Activated naive CD4-positive, alpha-beta T cell treated with anti-CD3 and anti-CD28 coated beads, Interleukin-2, amount 10 ng/mL, durations not matched to agents 7 days and 5 days (primary cell): ENCODE results near the gene CDH4.

Experiments
- CTCF ChIA-PET: fragments of 350-600 bp; sonication (Branson Sonifier 250); formaldehyde crosslinking; loops from one replicate; lab custom pipeline; 2021; ENCODE audit warnings: antibody characterized with exemption; lab: Charles Lee
- DNase-seq: peaks from one replicate; pipeline ENCODE4 v3.0.0-alpha.2; 2020
- H3K27ac Mint-ChIP-seq: one replicate; pipeline ENCODE4 v1.8.0; 2021; ENCODE audit warnings: mild to moderate bottlenecking, moderate library complexity, mixed read lengths
- H3K27me3 Mint-ChIP-seq: one replicate; pipeline ENCODE4 v1.8.0; 2021; ENCODE audit warnings: mild to moderate bottlenecking, mixed read lengths
- H3K36me3 Mint-ChIP-seq: one replicate; pipeline ENCODE4 v1.8.0; 2021; ENCODE audit warnings: mixed read lengths
- H3K4me1 Mint-ChIP-seq: one replicate; pipeline ENCODE4 v1.8.0; 2021; ENCODE audit warnings: mixed read lengths
- H3K4me3 Mint-ChIP-seq: one replicate; pipeline ENCODE4 v1.8.0; 2021; ENCODE audit warnings: mild to moderate bottlenecking, moderate library complexity, mixed read lengths
- H3K9me3 Mint-ChIP-seq: one replicate; pipeline ENCODE4 v1.8.0; 2021; ENCODE audit warnings: mixed read lengths

Gene CDH4

DNA sequence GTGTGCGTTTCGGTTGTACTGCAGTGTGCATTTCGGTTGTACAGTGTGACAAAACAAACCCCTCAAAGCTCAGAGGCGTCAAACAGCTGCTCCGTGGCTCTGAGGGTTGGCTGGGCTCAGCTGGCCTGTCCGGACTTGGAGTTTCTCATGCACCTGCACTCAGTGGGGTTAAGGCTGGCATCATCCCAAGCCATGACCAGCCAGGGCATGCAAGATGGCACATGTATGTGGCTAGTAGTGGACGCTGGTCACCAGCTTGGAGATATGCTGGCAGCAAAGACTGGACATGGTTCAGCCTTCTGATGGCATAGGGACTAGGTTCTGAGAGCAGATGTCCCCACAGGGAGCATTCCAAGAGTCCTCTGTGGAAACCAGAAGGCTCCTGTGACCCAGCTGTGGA is 187.2 kb downstream of the CDH4 start:
- no peaks in the 10 kb centered on the region for H3K4me1 Mint-ChIP-seq

DNA sequence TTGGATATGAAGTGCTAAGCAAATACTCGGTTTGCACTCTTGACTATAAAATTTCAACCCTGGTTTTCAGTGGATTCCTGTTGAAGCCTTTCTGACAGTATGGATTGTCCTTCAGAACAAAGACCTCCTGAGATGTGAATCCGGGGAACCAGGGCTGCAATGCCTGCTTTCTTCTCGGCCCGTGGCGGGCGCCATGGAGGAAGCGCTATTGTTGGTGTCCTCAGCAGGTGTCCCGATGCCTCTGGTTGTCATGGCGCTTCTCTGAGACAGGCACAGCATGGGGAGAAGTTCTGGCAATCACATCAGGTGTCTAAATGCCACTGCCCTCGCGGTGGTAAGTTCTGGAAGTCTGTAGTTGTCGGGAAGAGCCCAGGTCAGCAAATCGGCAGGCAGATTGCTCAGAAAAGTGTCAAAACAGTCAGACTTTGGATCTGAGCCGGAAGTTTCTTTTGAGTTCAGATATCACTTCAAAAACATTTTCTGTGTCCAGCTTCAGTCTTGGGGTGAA is 188.5 kb downstream of the CDH4 start:
- Mint-ChIP-seq H3K4me1 (no peaks in the 10 kb centered on the region), H3K27me3 (no peaks in the 10 kb centered on the region), H3K4me3 (no peak overlapping the region), H3K27ac (no peak overlapping the region), H3K9me3 (peaks cover 4% of the 10 kb centered on the region), H3K36me3 (no peaks in the 10 kb centered on the region)
- DNase-seq = no peak
- CTCF ChIA-PET = no interaction called here

More for the DNA sequence above, 187.2 kb downstream of the CDH4 start:
- CTCF ChIA-PET = no interaction called here
- H3K9me3 Mint-ChIP-seq = peaks cover 4% of the 10 kb centered on the region
- no peak overlapping the region for H3K27ac Mint-ChIP-seq
- H3K27me3 Mint-ChIP-seq = no peaks in the 10 kb centered on the region
- no peak for DNase-seq
- H3K36me3 Mint-ChIP-seq = no peaks in the 10 kb centered on the region
- H3K4me3 Mint-ChIP-seq = no peak overlapping the region

DNA sequence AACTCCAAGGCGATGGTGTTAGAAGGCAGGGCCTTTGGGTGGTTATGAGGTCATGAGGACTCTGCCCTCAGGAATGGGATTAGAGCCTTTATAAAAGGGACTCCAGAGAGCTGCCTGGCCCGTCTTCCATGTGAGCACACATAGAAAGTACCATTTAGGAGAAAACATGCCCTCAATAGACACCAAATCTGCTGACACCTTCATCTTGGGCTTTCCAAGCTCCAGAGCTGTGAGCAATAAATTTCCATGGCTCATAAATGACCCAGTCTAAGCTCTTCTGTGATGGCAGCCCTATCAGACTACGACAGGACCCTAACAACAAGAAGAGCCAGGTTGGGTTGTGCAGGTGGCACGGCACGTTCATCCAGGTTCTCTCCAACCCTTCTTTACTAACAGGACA is 189.5 kb downstream of the CDH4 start:
- Mint-ChIP-seq H3K27me3 (no peaks in the 10 kb centered on the region), H3K4me3 (no peak overlapping the region), H3K4me1 (no peaks in the 10 kb centered on the region), H3K36me3 (no peaks in the 10 kb centered on the region), H3K27ac (no peak overlapping the region), H3K9me3 (peaks cover 1% of the 10 kb centered on the region)
- CTCF ChIA-PET = no interaction called here
- no peak for DNase-seq

DNA sequence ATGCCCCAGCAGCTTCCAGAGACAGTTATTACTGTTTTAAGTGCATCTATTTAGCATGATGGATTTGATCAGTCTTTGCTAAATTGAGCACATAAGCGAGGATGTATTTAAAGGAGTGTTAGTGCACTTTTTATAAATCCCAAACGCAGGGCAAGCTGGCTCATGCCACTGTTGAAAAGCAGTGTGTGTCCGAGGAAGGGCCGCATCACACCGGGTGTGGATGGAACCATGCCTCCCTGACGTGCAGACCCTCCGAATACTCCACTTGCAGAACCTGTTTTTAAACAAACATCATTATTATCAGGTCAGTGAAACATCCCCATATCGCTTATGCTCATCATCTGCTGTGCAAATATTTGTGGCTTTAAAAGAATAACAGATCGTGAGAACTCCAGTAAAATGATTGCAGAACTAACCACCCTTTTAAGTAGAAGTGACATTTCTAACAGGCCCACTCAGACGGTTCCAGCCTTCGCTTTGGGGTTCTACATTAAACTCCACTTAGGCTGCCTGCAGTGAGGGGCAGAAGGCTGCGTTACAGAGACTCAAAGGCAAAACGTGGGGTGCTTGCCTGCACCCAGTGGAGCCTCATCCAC is 190.1 kb downstream of the CDH4 start:
- Mint-ChIP-seq H3K36me3 (no peaks in the 10 kb centered on the region), H3K9me3 (peaks cover 1% of the 10 kb centered on the region), H3K4me1 (no peaks in the 10 kb centered on the region), H3K4me3 (no peak overlapping the region), H3K27me3 (no peaks in the 10 kb centered on the region), H3K27ac (no peak overlapping the region)
- no peak for DNase-seq
- CTCF ChIA-PET = no interaction called here

DNA sequence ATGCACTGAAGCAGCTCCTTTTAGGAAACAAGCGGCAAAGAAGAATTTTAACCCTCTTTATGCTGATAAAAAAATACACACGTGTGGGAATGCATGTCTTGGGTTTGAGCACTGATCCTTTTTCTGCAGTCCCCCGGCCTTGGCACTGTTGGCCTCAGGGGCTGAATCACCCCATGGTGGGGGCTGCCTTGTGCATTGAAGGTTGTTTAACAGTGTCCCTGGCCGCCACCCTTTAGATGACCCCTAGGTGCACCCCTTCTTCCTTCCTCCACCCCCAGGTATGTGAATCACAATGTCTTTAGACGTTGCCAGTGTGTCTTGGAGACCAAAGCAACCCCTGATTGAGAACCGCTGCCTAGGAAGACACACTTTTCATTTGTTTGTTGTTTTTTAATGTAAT is 190.7 kb downstream of the CDH4 start:
- peaks cover 1% of the 10 kb centered on the region for H3K9me3 Mint-ChIP-seq
- no peaks in the 10 kb centered on the region for H3K4me1 Mint-ChIP-seq
- H3K4me3 Mint-ChIP-seq = no peak overlapping the region
- no peak overlapping the region for H3K27ac Mint-ChIP-seq
- H3K36me3 Mint-ChIP-seq = no peaks in the 10 kb centered on the region
- no peaks in the 10 kb centered on the region for H3K27me3 Mint-ChIP-seq
- DNase-seq = no peak
- CTCF ChIA-PET = no interaction called here

DNA sequence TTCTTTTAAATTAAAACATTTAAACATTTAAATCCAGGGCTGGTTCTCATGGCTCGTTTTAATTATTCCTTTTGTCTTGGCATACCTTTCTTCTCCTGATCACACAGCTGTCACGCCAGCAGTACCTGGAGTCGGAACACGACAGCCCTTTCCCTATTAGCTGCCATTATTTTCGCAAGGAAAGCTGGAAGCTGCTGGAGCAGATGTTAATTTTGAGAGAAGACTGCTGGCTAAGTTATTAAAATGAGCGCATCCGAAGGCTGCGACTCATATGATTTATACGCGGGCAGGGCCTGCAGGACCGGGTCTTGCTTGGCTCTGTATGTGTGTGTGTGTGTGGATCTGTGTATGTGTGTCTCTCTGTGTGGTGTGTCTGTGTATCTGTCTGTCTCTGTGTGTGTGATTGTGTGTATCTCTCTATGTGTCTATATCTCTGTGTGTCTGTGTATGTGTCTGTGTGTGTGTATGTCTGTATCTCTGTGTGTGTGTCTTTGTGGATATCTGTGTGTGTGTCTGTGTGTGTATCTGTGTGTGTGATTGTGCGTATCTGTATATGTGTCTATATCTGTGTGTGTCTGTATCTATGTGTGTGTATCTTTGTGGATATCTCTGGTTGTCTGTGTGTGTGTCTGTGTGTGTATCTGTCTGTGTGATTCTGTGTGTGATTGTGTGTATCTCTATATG is 191.5 kb downstream of the CDH4 start:
- Mint-ChIP-seq H3K27me3 (no peaks in the 10 kb centered on the region), H3K4me3 (no peak overlapping the region), H3K4me1 (no peaks in the 10 kb centered on the region), H3K27ac (no peak overlapping the region), H3K36me3 (no peaks in the 10 kb centered on the region), H3K9me3 (peaks cover 1% of the 10 kb centered on the region)
- CTCF ChIA-PET = no interaction called here
- no peak for DNase-seq

DNA sequence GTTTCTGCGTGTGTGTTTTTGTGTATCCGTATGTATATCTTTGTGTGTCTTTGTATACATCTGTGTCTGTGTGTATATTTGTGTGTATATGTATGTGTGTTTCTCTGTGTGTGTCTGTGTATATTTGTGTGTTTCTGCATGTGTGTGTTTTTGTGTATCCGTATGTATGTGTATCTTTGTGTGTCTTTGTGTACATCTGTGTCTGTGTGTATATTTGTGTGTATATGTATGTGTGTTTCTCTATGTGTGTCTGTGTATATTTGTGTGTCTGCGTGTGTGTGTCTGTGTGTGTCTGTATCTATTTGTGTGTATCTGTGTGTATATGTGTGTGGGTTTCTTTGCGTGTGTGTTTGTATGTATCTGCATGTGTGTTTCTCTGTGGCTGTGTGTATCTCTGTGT is 192.6 kb downstream of the CDH4 start:
- Mint-ChIP-seq H3K9me3 (peaks cover 3% of the 10 kb centered on the region), H3K27me3 (no peaks in the 10 kb centered on the region), H3K4me3 (no peak overlapping the region), H3K36me3 (no peaks in the 10 kb centered on the region), H3K4me1 (no peaks in the 10 kb centered on the region), H3K27ac (no peak overlapping the region)
- no peak for DNase-seq
- CTCF ChIA-PET = no interaction called here

DNA sequence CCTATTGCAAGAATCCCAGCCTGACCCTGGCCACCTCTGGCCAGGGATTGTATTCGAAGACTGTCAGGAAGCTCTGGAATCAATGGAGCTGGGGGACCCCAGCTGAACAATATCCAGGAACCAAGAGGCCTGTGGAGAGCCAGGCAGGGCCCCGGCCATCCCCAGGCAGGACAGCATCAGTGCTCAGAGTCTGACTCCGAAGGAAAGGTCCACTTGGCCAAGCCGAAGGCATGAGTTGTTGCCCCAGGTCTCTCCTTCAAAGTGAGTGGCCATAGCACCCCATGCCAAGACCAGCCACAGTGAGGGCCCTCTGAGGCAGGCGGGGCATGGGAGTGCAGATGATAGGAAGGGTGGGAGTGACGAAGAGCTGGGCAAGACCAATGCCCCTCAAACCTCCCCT is 193.1 kb downstream of the CDH4 start:
- H3K4me3 Mint-ChIP-seq = no peak overlapping the region
- CTCF ChIA-PET = no interaction called here
- no peaks in the 10 kb centered on the region for H3K4me1 Mint-ChIP-seq
- H3K27me3 Mint-ChIP-seq = no peaks in the 10 kb centered on the region
- H3K9me3 Mint-ChIP-seq = peaks cover 3% of the 10 kb centered on the region
- H3K27ac Mint-ChIP-seq = no peak overlapping the region
- no peak for DNase-seq
- H3K36me3 Mint-ChIP-seq = no peaks in the 10 kb centered on the region

DNA sequence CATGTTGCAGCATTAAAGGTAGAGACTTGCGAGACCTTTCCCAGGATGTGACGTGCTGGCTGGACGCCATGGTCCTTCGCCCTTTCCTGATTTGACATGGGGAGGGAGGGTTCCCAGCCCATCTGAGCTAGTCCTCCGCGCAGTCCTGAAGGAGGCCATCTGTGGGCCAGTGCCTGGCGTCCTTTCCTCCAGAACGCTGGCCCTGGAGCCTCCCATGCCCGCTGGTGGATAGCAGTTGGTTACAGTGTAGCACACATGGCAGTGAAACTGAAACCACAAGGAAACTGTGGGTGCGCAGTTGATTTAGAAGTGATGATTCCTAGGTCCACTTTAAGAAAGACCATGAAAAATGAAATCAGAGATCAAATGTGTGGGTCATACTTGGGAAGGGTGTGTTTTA is 193.7 kb downstream of the CDH4 start:
- Mint-ChIP-seq H3K4me3 (no peak overlapping the region), H3K36me3 (no peaks in the 10 kb centered on the region), H3K27me3 (no peaks in the 10 kb centered on the region), H3K27ac (no peak overlapping the region), H3K4me1 (no peaks in the 10 kb centered on the region), H3K9me3 (peaks cover 3% of the 10 kb centered on the region)
- CTCF ChIA-PET = no interaction called here
- DNase-seq = no peak

DNA sequence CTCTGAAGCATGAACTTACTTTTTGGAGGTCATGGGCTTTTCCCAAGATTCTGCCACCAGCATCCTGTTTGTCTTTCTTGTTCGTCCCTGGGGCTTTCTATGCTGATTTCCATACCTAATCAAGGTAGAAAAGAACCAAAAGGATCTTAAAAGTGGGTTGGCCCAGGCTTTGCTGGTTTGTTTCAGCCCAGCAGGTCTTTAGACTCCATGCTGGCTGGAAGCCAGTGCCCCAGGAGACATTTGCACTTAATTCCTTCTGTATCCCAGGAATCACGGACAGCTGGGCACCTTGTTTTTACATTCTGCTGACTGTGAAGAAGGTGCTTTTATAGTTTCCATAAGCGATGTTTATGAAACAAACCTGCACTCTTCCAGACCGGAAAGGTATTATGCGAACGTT is 195.9 kb downstream of the CDH4 start:
- Mint-ChIP-seq H3K36me3 (no peaks in the 10 kb centered on the region), H3K4me3 (no peak overlapping the region), H3K4me1 (no peaks in the 10 kb centered on the region), H3K9me3 (peaks cover 3% of the 10 kb centered on the region), H3K27ac (no peak overlapping the region), H3K27me3 (no peaks in the 10 kb centered on the region)
- DNase-seq = no peak
- CTCF ChIA-PET = no interaction called here

DNA sequence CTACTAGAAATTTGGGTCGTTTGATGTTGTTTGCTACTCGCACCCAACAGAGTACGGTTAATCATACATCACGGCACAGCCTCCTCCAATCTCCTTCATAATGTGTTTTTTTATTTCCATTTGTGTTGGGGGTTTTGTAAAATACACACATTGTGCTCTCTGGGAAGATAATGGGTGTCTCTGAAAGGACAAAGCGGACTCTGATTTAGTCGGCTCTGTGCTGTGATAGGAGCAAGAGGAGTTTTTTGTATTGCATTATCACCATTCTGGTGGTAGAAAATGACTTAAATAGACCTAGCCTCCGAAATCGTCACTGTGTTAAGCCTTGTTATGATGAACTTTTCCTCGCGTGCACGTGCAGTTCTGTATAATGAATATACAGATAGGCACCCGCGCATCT is 196.3 kb downstream of the CDH4 start:
- H3K27me3 Mint-ChIP-seq = no peaks in the 10 kb centered on the region
- no peak overlapping the region for H3K4me3 Mint-ChIP-seq
- H3K27ac Mint-ChIP-seq = no peak overlapping the region
- H3K36me3 Mint-ChIP-seq = no peaks in the 10 kb centered on the region
- H3K9me3 Mint-ChIP-seq = peaks cover 3% of the 10 kb centered on the region
- CTCF ChIA-PET = no interaction called here
- H3K4me1 Mint-ChIP-seq = no peaks in the 10 kb centered on the region
- DNase-seq = no peak

DNA sequence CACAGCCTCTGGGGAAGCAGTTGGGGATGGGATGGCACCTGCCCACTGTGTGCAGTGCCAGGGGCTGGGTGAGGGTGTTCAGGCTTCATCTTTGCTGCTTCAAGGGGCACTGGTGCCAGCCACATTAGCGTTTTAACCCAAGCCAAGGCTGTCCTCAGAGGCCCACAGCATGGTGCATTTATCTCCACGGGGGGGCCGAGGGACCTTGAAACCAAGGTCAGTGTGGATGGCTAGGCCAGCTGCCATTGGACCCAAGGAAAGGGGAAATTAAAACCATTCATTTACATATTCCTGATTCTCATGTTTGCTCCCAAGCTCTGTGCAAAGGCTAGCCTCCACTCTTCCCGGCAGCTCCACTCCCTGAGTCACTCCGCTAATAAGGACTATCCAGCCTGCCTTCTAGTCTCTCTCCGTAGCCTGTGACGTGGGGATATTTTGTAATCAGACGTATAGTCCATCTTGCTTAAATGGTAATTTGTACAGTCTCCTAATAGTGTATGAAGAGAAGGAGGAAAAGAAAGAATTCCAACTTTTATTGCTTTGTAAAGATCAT is 197.1 kb downstream of the CDH4 start:
- no peaks in the 10 kb centered on the region for H3K27me3 Mint-ChIP-seq
- H3K9me3 Mint-ChIP-seq = peaks cover 3% of the 10 kb centered on the region
- no peaks in the 10 kb centered on the region for H3K4me1 Mint-ChIP-seq
- no peak for DNase-seq
- no peak overlapping the region for H3K27ac Mint-ChIP-seq
- CTCF ChIA-PET = no interaction called here
- no peak overlapping the region for H3K4me3 Mint-ChIP-seq
- no peaks in the 10 kb centered on the region for H3K36me3 Mint-ChIP-seq

DNA sequence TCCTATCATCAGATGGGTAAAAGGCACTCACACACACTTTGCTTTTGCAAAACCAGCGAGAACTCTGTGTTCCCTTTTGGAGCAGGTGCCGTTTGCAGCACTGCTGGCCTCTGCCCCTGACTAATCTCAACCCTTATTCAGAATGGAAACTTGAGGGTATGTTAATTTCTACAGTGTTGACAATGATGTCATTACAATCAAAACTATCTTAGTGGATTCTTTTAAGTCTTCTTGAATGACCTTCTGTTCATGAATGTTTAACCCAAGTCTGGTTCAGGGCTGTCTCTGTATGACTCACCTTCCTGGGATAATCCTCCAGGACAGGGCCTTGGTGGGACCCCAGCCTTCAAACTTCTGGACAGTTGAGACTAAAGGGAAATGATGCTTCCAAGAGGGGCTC is 197.9 kb downstream of the CDH4 start:
- Mint-ChIP-seq H3K4me3 (no peak overlapping the region), H3K27ac (no peak overlapping the region), H3K4me1 (no peaks in the 10 kb centered on the region), H3K36me3 (no peaks in the 10 kb centered on the region), H3K27me3 (no peaks in the 10 kb centered on the region), H3K9me3 (peaks cover 3% of the 10 kb centered on the region)
- CTCF ChIA-PET = no interaction called here
- no peak for DNase-seq

DNA sequence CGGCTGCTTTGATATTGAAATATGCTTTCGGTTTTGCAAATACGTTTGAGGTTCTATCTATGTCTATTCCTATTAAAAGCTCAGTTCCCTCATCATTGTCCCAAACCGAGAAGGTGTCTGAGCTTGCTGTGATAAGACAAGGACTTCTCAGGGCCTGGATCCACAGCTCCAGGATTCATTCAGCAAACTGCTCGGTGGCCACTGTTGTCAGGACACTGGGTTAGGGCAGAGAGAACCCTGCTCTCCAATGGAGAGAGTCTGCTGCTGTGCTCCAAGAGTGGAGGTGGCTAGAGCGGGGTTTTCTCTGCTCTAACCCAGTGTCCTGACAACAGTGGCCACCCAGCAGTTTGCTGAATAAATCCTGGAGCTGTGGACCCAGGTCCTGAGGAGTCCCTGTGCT is 198.5 kb downstream of the CDH4 start:
- CTCF ChIA-PET = no interaction called here
- Mint-ChIP-seq H3K36me3 (no peaks in the 10 kb centered on the region), H3K27ac (no peak overlapping the region), H3K27me3 (no peaks in the 10 kb centered on the region), H3K4me3 (no peak overlapping the region), H3K9me3 (peaks cover 3% of the 10 kb centered on the region), H3K4me1 (no peaks in the 10 kb centered on the region)
- no peak for DNase-seq

DNA sequence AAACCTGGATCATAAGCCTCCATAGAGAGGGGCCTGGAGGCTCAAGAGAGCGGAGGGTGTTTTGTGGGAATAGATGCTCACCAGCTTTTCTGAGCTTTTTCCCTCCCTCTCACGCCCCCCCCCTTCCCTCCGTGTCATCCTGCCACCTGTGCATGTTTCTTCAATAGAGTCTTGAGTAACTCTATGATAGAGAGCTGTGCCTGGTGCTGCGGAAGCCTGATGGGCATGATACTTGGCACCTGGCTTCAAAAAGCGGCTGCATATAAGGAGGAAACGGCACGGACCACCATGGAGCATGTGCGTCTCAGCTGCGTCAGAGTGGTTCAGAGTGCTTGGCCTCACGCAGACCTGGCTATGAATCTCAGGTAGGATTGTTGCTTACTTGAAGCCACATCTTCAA is 198.9 kb downstream of the CDH4 start:
- no peak overlapping the region for H3K27ac Mint-ChIP-seq
- CTCF ChIA-PET = no interaction called here
- no peak overlapping the region for H3K4me3 Mint-ChIP-seq
- no peak for DNase-seq
- no peaks in the 10 kb centered on the region for H3K4me1 Mint-ChIP-seq
- H3K9me3 Mint-ChIP-seq = peaks cover 5% of the 10 kb centered on the region
- no peaks in the 10 kb centered on the region for H3K27me3 Mint-ChIP-seq
- H3K36me3 Mint-ChIP-seq = no peaks in the 10 kb centered on the region
